CD4-positive, alpha-beta T cell treated with Interleukin-15 for 1 hour (primary cell): Measurements from ENCODE around the gene KRT36.

Experiments
- DNase-seq: peaks from one replicate; pipeline ENCODE4 v3.0.0-alpha.2; 2020

KRT36 gene

GRCh38 chr17:41475421-41475820, 14.3 kb downstream of the KRT36 start:
- DNase-seq: no peak

- no peak for DNase-seq
Measured at GRCh38 chr17:41474863-41475262, 14.8 kb downstream of the KRT36 start.

- no peak for DNase-seq
Measured at GRCh38 chr17:41468346-41468745, 21.4 kb downstream of the KRT36 start.

GRCh38 chr17:41467561-41467960, 22.1 kb downstream of the KRT36 start:
- no peak for DNase-seq

GRCh38 chr17:41466988-41467387, 22.7 kb downstream of the KRT36 start, which contains the start of gene KRT32:
KRT32 (minus strand) TSS chr17:41467386; CDS start chr17:41467325, 61 bp downstream.
- DNase-seq: no peak

- DNase-seq: no peak
Measured at GRCh38 chr17:41464682-41465081, 25.0 kb downstream of the KRT36 start.

GRCh38 chr17:41464173-41464572, 25.5 kb downstream of the KRT36 start:
- no peak for DNase-seq

GRCh38 chr17:41463746-41464145, 26.0 kb downstream of the KRT36 start:
- no peak for DNase-seq

- no peak for DNase-seq
Measured at GRCh38 chr17:41462705-41463104, 27.0 kb downstream of the KRT36 start.

GRCh38 chr17:41457676-41458075, 32.0 kb downstream of the KRT36 start:
- no peak for DNase-seq

- no peak for DNase-seq
Measured at GRCh38 chr17:41456204-41456603, 33.5 kb downstream of the KRT36 start.

GRCh38 chr17:41455236-41455635, 34.5 kb downstream of the KRT36 start:
- DNase-seq: no peak

- no peak for DNase-seq
Measured at GRCh38 chr17:41453066-41453465, 36.6 kb downstream of the KRT36 start.

GRCh38 chr17:41452281-41452680, 37.4 kb downstream of the KRT36 start:
- DNase-seq: no peak

- no peak for DNase-seq
Measured at GRCh38 chr17:41451154-41451728, 38.5 kb downstream of the KRT36 start.

- no peak for DNase-seq
Measured at GRCh38 chr17:41449008-41449407, 40.7 kb downstream of the KRT36 start.

- no peak for DNase-seq
Measured at GRCh38 chr17:41448506-41448905, 41.2 kb downstream of the KRT36 start.

- no peak for DNase-seq
Measured at GRCh38 chr17:41446806-41447205, 42.9 kb downstream of the KRT36 start.

GRCh38 chr17:41444640-41445039, 45.1 kb downstream of the KRT36 start:
- no peak for DNase-seq

GRCh38 chr17:41444186-41444585, 45.5 kb downstream of the KRT36 start:
- no peak for DNase-seq

GRCh38 chr17:41442739-41443138, 47.0 kb downstream of the KRT36 start:
- no peak for DNase-seq

- no peak for DNase-seq
Measured at GRCh38 chr17:41440531-41441033, 49.1 kb downstream of the KRT36 start, which contains the start of gene KRT38. KRT38 (minus strand) TSS chr17:41440983; CDS start chr17:41440921, 62 bp downstream.

GRCh38 chr17:41439375-41439774, 50.3 kb downstream of the KRT36 start:
- DNase-seq: no peak

- DNase-seq: no peak
Measured at GRCh38 chr17:41437769-41438168, 51.9 kb downstream of the KRT36 start.

GRCh38 chr17:41437254-41437653, 52.5 kb downstream of the KRT36 start:
- no peak for DNase-seq
